GM21360 (cell line): ENCODE measurements around the gene HMG20B.

Experiments used
- ATAC-seq: cut with Tn5 transposase; IDR thresholded peaks from one replicate; pipeline ENCODE4 v1.9.1; 2021; ENCODE audit warnings: mild to moderate bottlenecking, moderate library complexity; ENCODE audit not compliant: unreplicated experiment

Gene HMG20B

DNA sequence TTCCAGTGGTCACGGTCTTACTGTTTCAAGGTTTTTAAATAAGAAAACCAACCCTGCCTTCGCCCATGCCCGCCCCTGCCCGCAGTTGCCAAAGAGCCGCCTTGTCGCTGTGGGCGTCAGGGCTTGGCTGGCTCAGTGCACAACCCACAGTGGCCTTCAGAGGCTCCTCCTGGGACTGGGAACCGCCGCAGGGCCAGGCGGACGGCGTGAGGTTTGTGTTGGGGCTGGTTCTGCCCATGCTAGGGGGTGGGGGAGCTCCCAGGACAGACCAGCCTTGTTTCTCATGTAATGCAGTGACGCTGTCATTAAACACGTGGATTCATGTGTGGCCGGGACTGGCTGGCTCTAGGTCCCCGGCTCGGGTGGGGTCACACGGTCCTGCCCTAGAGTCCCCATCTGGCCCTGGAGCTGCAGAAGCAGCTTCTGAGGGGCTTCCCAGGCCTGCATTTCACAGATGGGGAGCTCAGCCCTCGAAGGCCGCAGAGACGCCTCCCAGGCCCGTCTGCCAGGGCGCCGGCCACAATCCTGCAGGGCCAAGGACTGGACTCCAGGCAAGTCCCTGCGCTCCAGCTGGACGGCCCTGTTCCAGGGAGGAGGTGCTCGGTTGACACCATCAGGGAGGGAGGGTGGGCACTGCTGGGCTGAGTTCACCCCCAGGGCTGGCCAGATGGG, 36.2 kb upstream of the HMG20B start:
- no peak for ATAC-seq

DNA sequence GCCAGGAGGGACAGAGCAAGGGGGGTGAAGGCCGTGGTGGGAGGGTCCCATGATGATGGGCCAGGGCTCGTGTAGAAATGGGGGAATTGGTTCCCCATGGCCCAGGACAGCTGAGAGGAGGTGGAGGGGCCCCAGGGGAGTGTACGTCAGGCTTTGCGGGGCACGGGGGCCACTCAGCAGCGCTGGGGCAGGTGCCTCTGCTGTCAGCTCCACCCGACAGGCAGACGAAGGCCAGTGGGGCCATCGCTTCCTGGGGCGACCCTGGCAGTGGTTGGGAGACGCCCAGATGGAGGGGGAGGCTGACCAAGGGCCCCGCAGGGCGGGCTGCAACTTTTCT, 35.7 kb upstream of the HMG20B start:
- no peak for ATAC-seq

DNA sequence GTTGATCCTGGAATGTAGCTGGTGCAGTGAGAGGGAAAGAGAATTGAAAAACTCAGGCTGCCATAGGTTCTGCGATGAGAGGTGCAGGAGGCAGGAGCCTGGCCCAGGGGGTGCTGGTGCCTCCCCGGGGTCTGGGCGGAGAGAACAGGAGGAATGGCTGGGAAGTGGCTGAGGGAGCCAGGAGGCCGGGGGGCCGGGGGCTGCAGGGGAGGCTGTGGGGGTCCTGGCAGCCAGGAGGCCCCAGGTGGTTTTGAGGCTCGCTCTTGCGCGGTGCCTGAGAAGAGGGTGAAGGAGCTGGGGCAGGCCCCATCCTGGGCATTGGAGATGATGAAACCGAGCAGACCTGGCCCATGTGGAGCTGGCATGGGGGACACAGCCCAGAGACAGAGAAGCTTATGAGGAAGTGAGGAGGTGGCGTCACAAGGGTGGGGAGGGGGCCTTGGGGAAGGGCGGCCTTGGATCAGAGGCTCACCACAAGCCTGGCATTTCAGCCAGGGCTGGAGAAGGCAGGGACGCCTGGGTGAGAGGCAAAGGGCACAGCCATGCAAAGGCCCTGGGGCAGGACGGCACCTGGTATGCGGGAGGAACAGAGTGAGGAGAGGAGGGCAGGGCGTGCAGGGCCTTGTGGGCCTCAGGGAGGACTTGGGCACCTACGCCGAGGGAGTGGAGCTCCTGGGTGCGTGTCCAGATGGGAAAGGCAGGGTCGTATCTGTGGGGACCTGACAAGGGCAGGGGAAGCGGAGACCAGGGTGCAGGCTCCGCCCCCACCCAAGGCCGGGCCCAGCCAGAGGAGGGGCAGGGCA, 35.1 kb upstream of the HMG20B start:
- ATAC-seq, result no peak

DNA sequence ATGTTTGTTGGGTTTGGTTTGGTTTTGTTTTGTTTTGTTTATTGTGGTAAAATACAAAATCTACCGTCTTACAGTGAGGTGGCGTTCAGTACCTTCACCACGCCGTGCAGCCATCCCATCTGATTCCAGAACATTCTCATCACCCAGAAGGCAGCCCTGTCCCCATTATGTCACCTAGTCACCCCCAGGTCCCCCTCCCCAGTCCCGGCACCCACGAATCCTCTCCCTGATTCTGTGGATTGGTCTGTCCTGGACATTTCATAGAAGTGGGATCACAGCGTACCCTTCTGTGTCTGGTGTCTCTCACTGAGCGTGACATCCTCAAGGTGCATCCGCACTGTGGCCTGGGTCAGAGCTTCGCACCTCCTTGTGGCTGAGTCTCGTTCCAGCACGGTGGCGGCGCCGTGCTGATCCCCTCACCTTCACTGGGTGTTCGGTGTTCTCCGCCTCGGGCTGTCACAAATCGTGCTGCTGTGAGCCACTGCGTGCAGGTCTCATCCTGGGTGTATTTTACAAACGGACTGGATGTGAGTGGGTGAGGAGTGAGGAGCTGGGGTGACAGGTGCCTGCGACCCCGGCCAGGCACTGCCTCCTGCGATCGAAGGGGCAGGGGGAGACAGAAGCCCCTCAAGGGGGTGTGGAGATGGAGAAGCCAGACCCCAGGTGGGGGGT, 34.4 kb upstream of the HMG20B start:
- ATAC-seq, result no peak

DNA sequence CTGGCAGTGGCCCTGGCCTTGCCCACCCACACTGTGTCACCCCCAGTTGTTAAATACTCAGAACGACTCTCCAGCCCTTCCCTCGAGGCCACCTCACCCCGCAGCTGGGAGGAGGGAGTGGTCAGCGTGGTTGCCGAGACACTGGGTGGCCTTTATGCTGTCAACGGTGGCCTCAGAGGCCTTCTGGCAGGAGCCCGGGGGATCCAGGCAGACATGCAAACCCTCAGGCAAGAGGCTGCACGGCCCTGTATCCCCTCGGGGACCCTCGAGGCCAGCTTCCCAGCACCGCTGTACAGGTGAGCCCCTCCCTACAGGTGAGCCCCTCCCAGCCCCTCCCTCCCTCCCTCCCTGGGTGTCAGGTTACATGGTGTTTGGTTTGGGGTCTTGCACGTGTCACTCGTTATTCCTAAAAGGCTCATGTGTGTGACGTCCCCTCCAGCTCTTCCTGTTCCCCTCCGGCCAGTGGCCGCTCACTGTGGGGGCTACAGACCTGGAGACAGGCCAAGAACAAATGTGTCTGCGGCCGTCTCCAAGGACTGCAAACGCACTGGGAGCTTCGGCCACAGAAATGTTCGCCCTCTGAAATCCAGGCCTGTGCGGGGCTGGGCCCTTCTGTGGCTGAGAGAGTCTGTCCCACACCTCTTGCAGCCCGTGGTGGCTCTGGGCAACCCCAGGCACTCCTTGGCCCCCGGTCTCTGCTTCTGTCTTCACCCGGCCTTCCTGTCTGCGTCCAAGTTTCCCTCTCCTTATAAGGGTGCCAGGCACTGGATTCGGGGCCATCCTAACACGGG, 33.6 kb upstream of the HMG20B start, which contains the start of gene TEKTIP1:
Gene TEKTIP1, plus strand, starts transcription at position 210 of the 791 bp plus-strand sequence. Its CDS starts 4 bp downstream, at position 214.
- ATAC-seq, result no peak

DNA sequence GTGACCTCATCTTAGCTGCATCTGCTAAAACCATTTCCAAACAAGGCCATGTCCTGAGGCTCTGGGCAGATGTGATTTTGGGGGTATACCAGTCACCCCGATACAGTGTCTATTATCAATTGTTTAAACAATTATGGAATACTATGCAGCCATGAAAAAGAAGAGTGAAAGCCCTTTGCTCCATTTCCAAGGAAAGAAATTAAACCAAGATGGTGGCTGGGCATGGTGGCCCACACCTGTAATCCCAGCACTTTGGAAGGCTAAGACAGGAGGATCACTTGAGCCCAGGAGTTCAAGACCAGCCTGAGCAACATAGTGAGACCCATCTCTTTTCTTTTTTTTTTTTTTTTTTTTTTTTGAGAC, 33.0 kb upstream of the HMG20B start:
- ATAC-seq, result no peak

DNA sequence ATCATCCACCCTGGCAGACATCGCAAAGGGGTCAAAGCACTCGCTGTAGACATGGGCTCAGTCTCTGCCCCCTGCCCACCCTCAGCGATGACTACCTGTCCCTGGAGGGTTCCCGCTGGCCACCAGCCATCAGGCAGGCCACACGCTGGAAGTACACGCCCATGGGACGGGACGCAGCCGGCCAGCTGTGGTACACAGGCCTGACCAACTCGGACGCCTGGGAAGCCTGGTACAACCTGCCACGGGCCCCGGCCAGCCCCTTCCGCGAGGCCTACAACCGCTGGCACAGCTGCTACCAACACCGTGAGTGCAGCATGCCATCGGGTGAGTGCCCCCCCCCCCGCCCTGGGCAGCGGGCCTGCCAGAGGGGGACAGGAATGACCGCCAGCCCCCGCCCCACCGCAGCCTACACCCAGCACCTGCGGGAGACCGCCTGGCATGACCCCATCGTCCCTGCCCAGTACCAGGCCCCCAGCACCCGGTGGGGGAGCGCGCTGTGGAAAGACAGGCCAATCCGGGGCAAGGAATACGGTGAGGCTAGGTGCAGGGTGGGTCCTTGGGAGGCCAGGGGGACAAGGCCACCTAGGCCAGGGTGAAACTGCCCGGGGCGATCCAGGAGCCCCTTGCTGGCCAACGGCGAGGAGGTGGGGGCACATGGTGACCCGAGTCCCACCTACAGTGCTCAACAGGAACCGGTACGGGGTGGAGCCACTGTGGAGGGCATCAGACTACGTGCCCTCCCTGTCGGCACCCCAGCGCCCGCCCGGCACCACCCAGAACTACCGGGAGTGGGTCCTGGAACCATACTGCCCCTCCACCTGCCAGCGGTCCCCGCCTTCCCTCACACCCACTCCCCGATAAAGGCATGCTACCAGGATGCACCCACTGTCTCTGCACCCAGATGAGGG, 29.3 kb upstream of the HMG20B start:
- ATAC-seq, result no peak

DNA sequence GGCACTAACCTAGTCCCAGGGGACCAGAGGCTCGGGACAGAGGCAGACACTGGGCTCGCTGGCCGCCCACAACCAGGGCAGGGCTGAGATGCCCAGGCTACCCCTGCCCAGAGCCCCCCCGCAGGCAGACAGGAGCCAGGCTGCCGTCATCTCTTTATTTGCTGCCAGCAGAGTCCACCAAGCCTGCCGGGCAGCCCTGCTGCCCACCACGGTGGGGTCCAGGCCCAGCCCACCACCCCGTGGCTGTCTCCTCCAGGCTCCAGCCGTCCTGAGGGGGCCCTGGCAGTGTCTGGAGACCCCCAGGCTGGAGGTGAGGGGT, 28.7 kb upstream of the HMG20B start:
- ATAC-seq, result no peak

DNA sequence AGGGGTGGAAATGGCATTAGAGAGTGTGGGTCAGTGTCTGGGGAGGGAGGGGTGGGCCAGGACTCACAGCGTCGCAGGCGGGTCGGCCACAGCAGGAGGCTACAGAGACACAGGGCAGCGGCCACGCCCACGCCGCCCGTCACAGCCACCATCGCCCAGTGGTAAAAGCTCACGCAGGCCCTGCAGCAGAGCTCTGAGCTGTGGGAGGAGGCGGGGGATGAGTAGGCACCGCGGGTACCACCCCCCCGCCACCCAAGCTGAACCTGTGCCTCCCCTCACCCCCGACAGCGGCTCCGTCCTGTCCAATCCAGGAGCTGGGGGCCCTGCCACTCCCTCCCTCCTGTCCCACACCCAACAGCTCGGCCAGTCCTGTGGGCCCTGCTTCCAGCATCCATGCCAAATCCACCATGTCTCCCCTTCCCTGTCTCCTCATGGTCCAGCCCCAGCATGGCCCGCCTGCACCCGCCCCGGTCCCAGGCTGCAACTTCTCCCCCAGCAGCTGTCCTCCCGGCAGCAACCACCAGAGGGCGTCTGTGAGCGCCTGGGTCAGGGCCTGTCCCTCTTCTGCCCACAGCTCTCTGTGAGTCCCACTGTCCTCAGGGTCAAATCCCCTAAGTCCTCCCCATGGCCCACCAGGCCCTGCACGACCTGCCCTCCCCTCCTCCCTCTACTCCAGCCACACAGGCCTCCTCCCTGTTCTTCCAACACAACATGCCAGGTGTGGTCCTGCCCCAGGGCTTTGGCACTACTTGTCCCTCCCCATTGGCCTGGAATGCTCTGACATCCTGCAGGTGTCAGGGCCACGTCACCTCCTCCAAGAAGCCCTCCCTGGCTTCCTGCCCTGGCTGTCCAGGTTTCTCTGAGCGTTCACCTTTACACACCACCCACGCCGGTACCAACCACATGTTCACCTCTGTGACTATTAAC, 27.7 kb upstream of the HMG20B start:
- no peak for ATAC-seq

DNA sequence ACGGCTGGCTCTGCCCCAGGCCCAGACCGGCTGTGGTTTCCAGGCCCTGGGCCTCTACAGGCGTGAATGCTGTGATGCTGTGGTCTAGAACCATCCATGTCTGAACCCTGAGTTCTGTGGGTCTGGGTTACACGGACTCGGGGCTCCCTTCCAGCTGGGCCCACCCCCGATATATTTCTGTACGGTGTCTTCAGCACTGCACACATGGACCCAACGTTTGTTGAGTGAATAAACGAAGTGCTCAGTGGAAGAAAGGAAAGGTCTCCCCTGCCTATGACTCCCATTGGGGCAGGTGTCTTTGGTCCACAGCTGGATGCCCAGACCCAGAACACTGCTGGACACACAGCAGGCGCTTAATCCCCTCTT, 27.1 kb upstream of the HMG20B start:
- ATAC-seq, result no peak

DNA sequence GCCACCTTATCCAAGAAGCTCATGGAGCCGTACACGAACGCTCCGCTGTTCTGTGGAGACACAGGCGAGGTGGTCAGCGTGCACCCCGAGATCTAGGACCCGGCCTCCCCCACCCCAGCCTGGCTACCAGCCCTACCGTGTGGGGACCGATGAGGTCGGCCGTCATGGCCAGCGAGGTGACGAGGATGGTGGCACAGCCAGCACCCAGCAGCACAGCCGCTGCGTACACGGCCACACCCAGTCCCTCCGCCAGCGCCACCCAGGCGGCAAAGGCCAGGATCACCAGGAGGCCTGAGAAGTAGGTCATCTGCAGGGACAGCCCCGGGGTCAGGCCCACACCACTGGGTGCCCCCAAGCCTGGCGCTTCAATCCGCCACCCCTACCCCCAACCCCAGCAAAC, 26.6 kb upstream of the HMG20B start:
- ATAC-seq, result no peak

DNA sequence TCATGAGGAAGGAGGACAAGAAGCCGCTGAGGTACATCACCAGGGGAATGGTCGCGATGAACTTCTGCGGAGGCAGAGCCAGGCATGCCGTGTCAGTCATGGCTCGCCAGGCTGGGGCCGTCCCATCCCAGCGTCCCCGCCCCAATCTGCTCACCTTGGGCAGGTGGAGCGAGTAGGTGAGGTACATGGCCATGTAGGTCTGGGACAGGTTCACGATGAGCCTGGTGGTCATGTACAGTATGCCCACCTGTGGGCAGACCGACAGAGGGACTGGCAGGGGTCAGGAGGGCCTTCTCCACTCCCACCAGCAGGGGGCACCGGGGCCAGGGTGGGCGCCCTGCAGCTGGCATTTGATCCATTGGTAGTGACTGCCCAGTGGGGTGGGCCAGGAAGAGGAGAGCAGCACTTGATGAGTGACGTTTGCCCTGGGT, 25.4 kb upstream of the HMG20B start:
- ATAC-seq, result no peak

DNA sequence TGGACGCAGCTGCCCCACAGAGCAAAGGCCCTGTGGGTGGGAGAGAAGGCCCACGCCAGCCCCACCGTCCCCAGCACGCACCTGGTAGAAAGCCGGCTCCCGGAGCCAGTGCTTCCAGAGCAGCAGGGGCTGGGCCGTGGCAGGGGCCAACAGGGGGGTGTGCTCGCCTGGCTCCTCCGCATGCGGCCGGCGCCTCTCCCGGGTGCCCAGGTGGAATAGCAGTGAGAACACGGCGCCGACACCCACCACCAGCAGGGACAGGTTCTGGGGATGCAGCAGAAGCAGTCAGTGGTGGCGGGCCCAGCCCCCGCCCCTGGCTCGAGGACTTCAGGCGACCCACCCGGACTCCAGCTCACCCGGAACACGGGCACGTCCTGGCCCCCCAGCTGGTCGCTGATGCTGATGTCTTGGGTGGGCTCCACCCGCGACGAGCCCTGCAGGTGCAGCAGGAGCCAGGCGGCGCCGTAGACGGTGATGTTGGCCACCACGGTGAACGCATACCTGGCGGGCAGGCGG, 24.9 kb upstream of the HMG20B start:
- ATAC-seq, result no peak

DNA sequence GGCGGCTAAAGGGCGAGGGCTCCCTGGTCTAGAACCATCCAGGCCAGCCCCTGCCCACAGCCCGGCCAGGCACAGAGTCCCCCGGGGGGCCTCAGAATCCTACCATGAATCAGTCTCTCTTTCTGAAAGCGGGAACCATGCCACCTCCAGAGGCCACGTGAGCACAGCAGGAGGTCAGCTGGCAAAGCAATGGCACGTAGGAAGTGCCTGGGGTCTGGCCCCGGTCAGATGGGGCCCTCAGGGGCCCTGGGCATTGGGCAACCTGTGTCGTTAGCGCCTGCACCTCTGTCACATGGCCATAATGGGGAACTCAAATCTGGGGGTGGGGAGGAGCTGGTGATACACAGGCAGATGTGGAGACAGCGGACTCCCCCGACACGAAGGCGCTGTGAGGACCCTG, 24.1 kb upstream of the HMG20B start:
- no peak for ATAC-seq

DNA sequence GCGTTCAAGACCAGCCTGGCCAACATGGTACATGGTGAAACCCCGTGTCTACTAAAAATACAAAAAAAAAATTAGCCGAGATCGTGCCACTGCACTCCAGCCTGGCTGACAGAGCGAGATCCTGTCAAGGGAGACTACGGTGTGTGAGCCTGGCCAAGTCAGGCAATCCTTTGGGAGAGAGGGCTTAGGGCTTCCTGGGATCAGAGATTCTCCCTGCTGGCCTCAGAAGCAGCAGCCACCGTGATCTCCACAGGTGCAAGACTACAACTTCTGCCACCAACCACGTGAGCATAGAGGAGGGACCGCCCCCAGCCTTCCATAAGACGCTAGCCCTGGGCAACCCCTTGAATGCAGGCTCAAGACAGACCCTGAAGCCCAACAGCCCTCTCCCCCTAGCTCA, 22.9 kb upstream of the HMG20B start:
- no peak for ATAC-seq

DNA sequence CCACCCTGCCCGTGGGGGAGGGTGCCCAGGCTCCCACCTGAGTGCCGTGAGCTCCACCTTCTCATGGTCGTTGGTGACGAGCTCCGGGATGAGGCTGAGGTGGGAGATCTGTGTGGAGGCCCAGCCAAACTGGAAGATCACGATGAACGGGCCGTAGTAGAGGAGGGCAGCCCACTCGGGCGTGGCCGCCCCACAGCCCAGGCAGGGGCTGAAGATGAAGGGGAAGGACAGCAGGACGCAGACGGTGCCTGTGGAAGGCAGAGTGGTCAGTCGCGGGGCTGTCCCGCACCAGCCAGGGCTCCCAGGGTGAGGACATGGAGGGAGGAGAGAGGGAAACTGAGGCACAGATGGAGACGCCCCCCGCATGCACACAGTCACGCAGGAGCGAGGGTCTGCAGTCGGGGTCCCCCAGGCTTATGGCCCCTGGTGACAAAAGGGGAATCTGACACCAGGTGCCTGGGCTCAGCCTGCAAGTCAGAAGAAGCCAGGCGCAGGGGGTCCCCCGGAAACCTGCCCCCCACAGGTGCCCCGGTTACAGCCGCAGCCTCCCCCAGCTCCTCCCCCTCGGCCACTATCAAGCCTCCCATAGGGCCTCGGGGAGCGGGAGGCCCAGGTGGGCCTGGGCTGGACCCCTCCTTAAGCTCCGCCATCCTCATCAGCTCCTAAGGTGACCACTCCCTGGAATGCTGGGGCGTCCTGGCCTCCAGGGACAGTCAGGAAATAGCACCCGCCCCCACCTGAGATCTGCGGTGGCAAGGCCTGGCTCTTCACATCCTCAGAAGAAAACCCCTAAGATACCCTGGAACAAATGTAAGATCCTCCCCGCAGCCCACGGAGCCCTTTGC, 21.6 kb upstream of the HMG20B start:
- no peak for ATAC-seq

DNA sequence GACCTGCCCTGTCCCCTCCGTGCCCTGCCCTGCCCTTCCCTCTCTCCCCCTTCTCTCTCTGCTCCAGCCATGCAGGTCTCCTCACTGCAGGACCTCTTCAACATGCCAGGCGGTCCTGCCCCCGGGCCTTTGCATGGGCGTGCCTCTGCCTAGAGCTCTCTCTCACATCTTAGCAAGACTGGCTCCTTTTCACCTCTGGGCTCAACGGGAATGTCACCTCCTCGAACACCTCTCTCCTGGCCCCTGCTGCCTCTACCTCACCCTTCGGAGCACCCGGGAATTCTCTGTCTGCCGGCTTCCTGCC, 21.0 kb upstream of the HMG20B start:
- no peak for ATAC-seq

DNA sequence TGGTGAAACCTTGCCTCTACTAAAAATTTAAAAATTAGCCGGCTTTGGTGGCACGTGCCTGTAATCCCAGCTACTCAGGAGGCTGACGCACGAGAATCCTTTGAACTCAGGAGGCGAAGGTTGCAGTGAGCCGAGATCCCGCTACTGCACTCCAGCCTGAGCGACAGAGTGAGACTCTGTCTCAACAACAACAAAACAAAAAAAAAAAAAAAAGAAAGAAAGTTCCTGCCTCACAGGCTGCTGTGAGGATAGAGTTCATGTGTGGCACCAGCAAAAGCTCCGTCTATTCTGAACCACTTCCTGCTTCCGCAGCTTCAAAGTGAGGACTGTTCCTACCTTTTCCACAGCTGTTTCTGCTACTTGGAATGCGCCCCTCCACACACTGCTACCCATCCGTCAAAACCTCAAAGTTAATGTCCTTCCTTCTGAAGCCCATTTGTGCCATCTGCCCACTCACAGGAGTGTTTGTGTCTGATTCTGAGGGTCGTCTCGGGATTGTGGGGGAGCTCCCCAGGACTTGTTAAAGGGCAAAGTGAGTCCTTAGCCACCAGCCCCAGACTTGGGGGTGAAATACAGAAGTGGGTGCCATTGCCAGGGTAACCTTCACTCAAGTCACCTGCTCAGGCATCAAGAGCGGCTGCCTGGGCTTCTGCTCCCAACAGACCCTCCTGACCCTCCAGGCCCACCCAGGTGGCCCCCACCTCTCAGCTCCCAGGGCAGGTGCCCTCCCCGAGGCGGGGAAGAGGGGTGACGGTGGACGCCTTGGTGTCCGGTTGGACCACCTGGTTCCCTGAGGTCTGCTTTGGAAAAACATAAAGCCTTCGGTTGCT, 18.3 kb upstream of the HMG20B start:
- no peak for ATAC-seq
